ENCODE data around the gene MCM3.

Gene MCM3

DNA sequence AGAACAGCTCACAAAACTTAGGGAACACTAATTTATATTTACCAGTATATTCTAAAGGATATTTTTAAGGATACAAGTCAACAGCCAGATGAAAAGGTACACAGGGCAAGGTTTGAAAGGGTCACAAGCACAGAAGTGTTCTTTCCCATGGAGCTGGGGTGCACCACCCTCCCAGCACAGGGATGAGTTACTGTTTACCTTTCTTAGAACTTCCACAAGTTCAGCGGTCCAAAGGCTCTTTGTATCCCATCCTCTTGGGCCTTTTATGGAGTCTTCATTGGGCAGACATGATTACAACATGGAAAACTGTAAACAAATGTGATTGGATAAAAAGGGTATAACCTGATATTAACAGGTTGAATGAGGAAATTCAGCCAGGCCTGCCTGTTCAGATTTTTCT is 39.1 kb downstream of the MCM3 start:
- DNase-seq: no peak

DNA sequence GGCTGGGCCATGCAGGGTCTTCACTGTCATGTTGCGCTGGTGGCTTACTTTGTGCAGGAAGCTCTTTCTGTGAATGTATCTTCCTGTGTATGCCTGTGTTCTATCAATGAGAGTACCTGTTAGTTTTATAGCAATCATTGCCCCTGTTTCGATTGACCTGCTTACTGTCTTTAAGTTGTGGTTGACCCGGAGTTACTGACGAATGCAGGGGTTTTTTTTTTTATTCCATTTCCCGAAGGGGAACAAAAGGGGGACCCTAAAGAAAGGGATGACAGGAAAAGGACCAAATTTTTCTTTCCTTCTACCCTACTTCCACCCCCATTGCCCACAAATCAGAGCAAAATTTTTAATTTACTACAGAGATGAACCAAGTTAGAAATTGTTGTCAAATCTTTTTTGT is 40.1 kb downstream of the MCM3 start, which contains the start of gene IL17F:
Gene IL17F (minus strand): TSS at position 101 of the 400 bp plus-strand sequence. CDS start 71 bp downstream, at position 30.
- DNase-seq: no peak

DNA sequence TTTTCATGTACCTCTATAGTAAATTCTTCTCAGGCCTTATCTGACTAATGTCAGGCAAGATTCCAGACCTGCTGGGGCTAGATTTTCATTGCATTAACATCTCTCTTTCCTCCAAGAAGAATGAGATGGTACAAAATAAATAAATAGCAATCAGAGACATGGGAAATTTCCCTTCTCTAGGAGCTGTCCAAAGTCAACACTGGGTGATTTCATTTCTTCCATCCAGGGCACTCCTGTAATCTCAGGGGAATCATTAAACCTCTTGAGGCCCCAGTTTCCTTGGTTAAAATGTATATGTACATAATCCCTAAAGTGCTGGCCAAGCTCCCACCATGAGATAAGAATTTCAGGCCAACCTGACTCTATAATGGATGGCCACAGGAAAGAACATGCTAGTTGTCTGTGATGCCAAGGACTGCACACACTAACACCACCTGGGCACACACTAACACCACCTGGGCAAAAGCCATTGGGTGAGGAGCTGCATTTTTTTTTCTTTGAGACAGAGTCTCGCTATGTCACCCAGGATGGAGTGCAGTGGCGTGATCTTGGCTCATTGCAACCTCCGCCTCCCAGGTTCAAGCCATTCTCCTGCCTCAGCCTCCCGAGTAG is 41.2 kb downstream of the MCM3 start:
- DNase-seq: no peak

DNA sequence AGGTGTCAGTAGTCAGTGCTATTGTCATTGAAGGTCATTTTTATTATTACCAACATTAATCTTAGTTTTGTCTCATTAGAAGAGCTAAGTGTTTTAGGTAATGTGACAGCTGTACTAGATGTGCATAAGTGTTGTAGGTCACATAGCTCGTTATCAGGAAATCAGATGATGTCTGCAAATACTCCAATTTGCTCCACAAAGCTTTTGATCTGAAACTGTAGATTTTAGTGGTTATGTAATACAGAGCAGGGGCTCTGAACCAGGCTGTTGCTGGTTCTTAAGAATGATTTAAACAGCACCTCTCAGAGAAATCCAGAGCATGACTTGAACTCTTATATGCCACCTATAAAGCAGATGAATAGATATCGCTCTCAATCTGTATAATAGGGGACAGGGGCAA is 42.7 kb downstream of the MCM3 start:
- no peak for DNase-seq

GRCh38 chr6:52233975-52234823 is 50.3 kb downstream of the MCM3 start:
- peak; percentile 82 for DNase-seq

DNA sequence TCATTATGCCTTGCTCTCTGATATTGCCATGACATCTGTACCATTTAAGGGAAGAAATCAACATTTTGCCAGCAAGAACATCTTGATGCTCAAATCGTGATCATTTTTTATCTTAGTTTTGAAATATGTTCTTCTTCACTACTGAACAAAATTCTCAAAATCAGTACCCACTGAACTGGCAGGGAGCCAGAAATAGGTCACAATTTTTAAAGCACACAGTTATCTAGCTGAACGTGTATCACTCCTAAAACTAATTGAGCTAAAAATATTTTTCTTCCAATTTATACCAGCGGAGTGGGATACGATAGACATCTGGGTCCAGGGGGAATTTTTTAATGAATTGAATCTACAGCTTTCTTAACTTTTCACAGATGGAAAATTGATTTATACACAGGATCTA is 51.5 kb downstream of the MCM3 start:
- DNase-seq: no peak

DNA sequence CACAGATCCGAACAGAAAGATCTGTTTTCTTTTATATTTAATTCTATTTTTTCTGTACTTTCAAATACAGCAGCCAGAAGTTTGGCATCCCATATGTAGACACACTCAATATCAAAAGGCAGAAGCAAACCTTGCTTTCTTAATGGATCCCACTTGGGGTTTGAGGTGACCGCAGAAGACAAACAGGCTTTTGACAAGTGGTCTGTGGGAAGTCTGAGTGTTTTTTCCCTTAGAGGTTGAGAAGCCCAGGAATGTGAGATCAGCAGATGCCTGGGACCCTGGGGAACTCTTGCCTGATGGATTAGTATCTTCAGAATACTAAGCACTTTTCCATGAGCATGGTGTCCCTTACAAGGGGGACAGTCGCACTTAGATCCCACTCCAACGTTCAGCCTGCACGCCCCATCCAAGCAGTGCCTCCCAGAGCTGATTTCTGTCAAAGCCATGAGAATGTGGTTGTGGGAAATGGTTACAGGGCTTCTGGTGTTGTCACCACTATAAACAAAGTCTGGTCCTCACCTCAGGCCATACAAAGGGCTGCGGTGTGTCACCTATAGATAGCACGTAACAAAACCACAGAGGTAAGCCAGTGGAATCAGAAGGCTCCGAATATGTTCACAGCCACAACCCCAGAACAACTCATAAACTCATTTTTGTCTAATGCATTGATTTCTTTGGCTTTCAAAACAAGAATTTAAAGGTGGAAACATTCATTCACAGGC is 53.0 kb downstream of the MCM3 start:
- DNase-seq: peak; percentile 87

GRCh38 chr6:52230685-52231084 is 53.9 kb downstream of the MCM3 start:
- DNase-seq: no peak

- DNase-seq: peak; percentile 97
These were observed 57.0 kb downstream of the MCM3 start for GRCh38 chr6:52227495-52227894.

DNA sequence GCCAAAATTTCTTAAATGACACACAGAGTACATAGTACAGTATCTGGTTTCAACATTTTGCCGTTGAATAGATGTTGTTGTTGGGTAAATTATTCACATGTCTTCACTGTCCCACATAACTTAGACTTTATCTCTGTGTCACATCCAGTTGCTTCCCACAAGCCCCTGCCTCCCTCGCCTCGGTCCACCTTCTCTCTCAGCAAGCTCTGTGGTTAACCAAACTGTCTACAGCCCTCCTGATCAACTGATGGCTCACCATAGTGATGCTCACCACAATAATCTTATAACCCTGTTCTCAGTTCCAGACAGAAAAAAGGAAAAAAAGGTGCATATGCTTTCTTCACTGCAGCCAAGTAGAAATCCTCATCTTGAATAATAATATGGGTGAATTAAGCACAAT is 63.2 kb downstream of the MCM3 start:
- DNase-seq: peak; percentile 73

DNA sequence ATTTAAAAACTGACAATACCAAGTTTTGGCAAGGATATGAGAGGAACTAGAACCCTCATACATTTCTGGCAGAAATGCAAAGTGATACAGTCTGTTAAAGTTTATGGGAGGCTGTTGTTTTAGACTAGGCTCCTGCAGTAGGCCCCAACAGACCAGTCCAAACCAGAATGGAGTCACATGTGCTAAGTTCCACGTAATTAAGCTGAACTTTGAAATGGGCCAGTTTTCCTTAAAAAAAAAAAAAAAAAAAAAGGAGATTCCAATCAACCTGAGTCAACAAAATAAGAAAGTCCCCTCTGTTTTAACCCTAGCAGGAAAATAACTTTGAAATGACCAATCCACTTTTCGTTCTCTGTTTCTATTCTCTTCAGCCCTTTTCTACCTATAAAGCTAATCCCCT is 66.8 kb downstream of the MCM3 start:
- no peak for DNase-seq

- DNase-seq: no peak
These were observed 67.5 kb downstream of the MCM3 start for GRCh38 chr6:52216932-52217575.

DNA sequence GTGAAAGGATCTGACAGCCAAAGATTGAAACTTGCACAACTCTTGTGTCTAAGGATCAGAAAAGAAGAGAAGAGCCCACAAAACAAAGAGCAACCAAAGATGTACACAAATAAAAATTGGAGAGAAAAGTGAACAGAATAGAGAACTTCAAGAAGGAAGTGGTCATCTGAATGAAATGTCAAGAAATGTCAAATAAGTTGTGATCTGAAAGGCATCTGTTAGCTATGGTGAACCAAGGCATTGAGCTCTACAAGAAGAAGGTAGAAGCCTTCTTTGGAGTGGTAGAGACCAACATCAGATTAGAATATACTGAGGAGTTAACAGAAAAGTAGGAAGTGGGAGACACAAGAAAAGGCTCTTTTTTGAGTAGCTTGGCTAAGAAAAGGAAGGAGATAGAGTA is 68.8 kb downstream of the MCM3 start:
- DNase-seq: no peak
